ENCODE results near the gene RBM33. TPM values are rescaled to one million over a fixed set of nuclear protein-coding genes. Genes with fewer than 3 reads are reported as not detected.

The RBM33 gene
- total and polyA plus RNA-seq, 2 of the 8 experiments (the other 6 are each of a cell fraction or from before 2014, with no cell fraction given): 16.5 to 64.6 TPM

DNA sequence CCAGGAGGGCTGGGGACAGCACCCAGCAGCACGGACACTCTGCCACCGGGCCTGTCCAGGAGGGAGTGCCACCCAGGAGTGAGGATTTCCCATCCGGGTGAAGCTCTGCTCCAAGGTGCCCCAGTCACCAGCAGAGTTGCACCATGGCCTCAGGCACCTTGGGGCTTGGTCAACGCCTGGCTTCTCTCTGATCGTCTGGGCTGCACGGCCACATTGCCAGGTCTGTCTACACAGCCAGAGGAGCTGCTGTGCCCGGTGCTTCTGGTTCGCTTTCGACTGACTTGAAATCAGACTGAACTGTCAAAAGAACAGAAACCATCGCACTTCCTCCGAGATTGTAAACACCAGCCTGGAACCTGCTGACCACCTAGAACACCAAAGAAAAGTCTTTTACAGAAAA, 155.8 kb downstream of the RBM33 start:
- peaks cover under 1 to 4% of the 10 kb centered on the region in 2 experiments for H4K20me1 ChIP-seq (replicated peaks in 1 of 2; ENCODE audit: control insufficient read depth in 1 of 2, insufficient read depth in 2 of 2, low read length in 2 of 2)
- peaks cover 34 to 93% (median 79%) of the 10 kb centered on the region in 4 experiments for H3K27me3 ChIP-seq (replicated peaks in 1 of 4; ENCODE audit: control insufficient read depth in 3 of 4, extremely low read depth in 1 of 4, insufficient read depth in 3 of 4, low read length in 3 of 4)
- H3K56ac ChIP-seq (replicated peaks; ENCODE audit: insufficient read length, low read depth, low read length): no peak overlapping the region
- no peak overlapping the region for H2BK120ac ChIP-seq (replicated peaks; ENCODE audit: low read depth, low read length)
- H4K5ac ChIP-seq (ENCODE audit: insufficient read length, low read depth, low read length): no peak overlapping the region
- peaks cover 0 to 8% of the 10 kb centered on the region in 2 experiments; a peak in 2 of 4 replicates for H3K9me3 ChIP-seq (ENCODE audit: insufficient read depth in 2 of 2, low read depth in 1 of 2, low read length in 1 of 2)
- H3K4me3 ChIP-seq (ENCODE audit: extremely low read depth in 1 of 4, insufficient read depth in 2 of 4, low read depth in 3 of 4, low read length in 4 of 4): no peak overlapping the region
- no peaks in the 10 kb centered on the region for H3K79me2 ChIP-seq (ENCODE audit: control insufficient read depth in 1 of 2, insufficient read depth in 2 of 2, low read length in 2 of 2)
- H3K18ac ChIP-seq (ENCODE audit: extremely low read depth, low read length): no peak overlapping the region
- ChIA-PET POLR2A (ENCODE audit: partially characterized antibody) (no interaction called here), CTCF (ENCODE audit: partially characterized antibody) (interaction anchor here (0.6 kb wide), 1 partner anchor 137 kb away, joined by 3 read pairs; no protein-coding TSS in a partner anchor)
- DNase-seq (ENCODE audit: low read depth in 1 of 2, low spot score in 2 of 2) (no peak), FAIRE-seq (no peak)
- H2AK5ac ChIP-seq (ENCODE audit: low read depth, low read length): no peak overlapping the region
- no peak overlapping the region for H3K23ac ChIP-seq (ENCODE audit: insufficient read length)
- H3K36me3 ChIP-seq (ENCODE audit: control insufficient read depth in 2 of 4, insufficient read depth in 4 of 4, low read length in 3 of 4): peaks cover 0 to 6% (median 0%) of the 10 kb centered on the region in 4 experiments; a peak in 2 of 8 replicates
- no peak overlapping the region for H3K14ac ChIP-seq (ENCODE audit: insufficient read length)
- H2BK12ac ChIP-seq (ENCODE audit: low read depth, low read length): no peak overlapping the region
- H4K91ac ChIP-seq (replicated peaks; ENCODE audit: insufficient read length, low read length): no peak overlapping the region
- H3K9ac ChIP-seq (replicated peaks in 1 of 4; ENCODE audit: extremely low read depth in 1 of 4, low read depth in 3 of 4, low read length in 3 of 4): no peak overlapping the region
- no peak overlapping the region for H4K8ac ChIP-seq (ENCODE audit: extremely low read depth, insufficient read depth, low read length)
- 85% methylated on average over 11 of the region's 11 CpGs; no CpG with 5 or more reads in 1 of the 2 experiments for WGBS, 2 experiments (ENCODE audit: extremely low coverage in 1 of 2, insufficient coverage in 1 of 2, insufficient read length in 1 of 2, insufficient replicate concordance in 2 of 2, low coverage in 1 of 2, low lambda C conversion rate in 2 of 2, missing lambda C conversion rate in 1 of 2)
- H2BK15ac ChIP-seq (ENCODE audit: low read length): no peak overlapping the region
- H2BK5ac ChIP-seq (ENCODE audit: low read depth, low read length): no peak overlapping the region
- TF ChIP-seq ZNF274 (IDR thresholded peaks at IDR 0.05; ENCODE audit: borderline replicate concordance, extremely low read depth, low read length) (no peak), RNF2 (IDR thresholded peaks at IDR 0.05; ENCODE audit: borderline replicate concordance, low read depth, low read length, missing control alignments, poor library complexity, severe bottlenecking) (no peak), RXRA (IDR thresholded peaks at IDR 0.05; ENCODE audit: insufficient read depth, low read depth, low read length) (no peak), SP1 (IDR thresholded peaks at IDR 0.05; ENCODE audit: low read depth, low read length) (no peak), TEAD4 (IDR thresholded peaks at IDR 0.05; ENCODE audit: low read depth, low read length) (no peak), BRCA1 (IDR thresholded peaks at IDR 0.05; ENCODE audit: low read depth, low read length) (no peak), SRF (IDR thresholded peaks at IDR 0.05; ENCODE audit: low read depth, low read length) (no peak), CHD2 (IDR thresholded peaks at IDR 0.05; ENCODE audit: low read length) (no peak), RBBP5 (IDR thresholded peaks at IDR 0.05; ENCODE audit: borderline replicate concordance, low read depth, low read length) (no peak), EP300 (IDR thresholded peaks at IDR 0.05; ENCODE audit: borderline replicate concordance in 1 of 2, low read depth in 2 of 2, low read length in 2 of 2) (no peak)
- TF ChIP-seq, protein P1, sequence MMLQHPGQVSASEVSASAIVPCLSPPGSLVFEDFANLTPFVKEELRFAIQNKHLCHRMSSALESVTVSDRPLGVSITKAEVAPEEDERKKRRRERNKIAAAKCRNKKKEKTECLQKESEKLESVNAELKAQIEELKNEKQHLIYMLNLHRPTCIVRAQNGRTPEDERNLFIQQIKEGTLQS (IDR thresholded peaks at IDR 0.05; ENCODE audit: insufficient read depth, low read depth, low read length): no peak
- no peak overlapping the region for H3K27ac ChIP-seq (ENCODE audit: low read depth, low read length)
- H3K4ac ChIP-seq (replicated peaks; ENCODE audit: insufficient read length, low read depth, low read length): no peak overlapping the region
- peaks cover 2 to 11% (median 6%) of the 10 kb centered on the region in 4 experiments for H3K4me1 ChIP-seq (replicated peaks in 1 of 4; ENCODE audit: control insufficient read depth in 3 of 4, insufficient read depth in 4 of 4, low read length in 3 of 4)
- peaks cover 5% of the 10 kb centered on the region; the same call in 1 of the 2 replicates for H3K23me2 ChIP-seq (ENCODE audit: low read depth, low read length)
- H3K4me2 ChIP-seq (ENCODE audit: insufficient read depth in 1 of 2, low read depth in 2 of 2, low read length in 2 of 2): no peak overlapping the region
- H3K79me1 ChIP-seq (ENCODE audit: low read depth, low read length): no peaks in the 10 kb centered on the region
- no peak overlapping the region for H2AFZ ChIP-seq (ENCODE audit: low read length)
- H2BK20ac ChIP-seq (ENCODE audit: low read length): no peak overlapping the region; the same call in 1 of the 2 replicates
